ENCODE measurements around the gene WAPL.

DNA sequence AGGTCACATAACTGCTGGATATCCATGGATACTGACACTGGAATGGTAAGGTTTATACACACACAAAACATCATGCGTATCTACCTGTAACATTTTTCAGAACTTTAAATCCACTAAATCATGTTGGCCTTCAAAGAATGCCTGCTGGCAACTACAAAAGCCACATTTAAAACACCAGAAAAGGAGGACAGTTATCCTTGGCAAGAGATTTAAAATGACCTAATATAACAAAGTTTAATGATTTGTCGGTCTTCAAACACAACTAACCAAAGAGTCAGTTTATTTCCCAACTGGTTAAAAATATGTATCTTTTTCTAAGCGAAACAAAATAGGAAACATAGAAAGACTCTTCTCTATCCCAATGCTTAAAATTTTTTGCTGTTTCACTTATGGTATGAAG lies 24.0 kb downstream of the WAPL start:
- no peak for TF ChIP-seq POLR2A (IDR thresholded peaks at IDR 0.05)
- TF ChIP-seq, protein P1, sequence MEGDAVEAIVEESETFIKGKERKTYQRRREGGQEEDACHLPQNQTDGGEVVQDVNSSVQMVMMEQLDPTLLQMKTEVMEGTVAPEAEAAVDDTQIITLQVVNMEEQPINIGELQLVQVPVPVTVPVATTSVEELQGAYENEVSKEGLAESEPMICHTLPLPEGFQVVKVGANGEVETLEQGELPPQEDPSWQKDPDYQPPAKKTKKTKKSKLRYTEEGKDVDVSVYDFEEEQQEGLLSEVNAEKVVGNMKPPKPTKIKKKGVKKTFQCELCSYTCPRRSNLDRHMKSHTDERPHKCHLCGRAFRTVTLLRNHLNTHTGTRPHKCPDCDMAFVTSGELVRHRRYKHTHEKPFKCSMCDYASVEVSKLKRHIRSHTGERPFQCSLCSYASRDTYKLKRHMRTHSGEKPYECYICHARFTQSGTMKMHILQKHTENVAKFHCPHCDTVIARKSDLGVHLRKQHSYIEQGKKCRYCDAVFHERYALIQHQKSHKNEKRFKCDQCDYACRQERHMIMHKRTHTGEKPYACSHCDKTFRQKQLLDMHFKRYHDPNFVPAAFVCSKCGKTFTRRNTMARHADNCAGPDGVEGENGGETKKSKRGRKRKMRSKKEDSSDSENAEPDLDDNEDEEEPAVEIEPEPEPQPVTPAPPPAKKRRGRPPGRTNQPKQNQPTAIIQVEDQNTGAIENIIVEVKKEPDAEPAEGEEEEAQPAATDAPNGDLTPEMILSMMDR (IDR thresholded peaks at IDR 0.05): no peak
- no peak for TF ChIP-seq POLR2AphosphoS5 (IDR thresholded peaks at IDR 0.05)

All from prostate gland (tissue), 2 donors.